Activated CD8-positive, alpha-beta T cell treated with anti-CD3 and anti-CD28 coated beads, Interleukin-2, amount 10 ng/mL, durations not matched to agents 7 days and 5 days (primary cell): ENCODE data around the gene PERP. TPM values are rescaled to one million over a fixed set of nuclear protein-coding genes. Genes with fewer than 3 reads are reported as not detected.

Source experiments
- ATAC-seq: fragments of 150-1000 bp; cut with Tn5 transposase; one replicate; pipeline ENCODE4 v1.10.0; 2021; ENCODE audit warnings: moderate library complexity
- CTCF ChIA-PET: fragments of 350-600 bp; sonication (Branson Sonifier 250); formaldehyde crosslinking; loops from one replicate; lab custom pipeline; 2021; ENCODE audit warnings: antibody characterized with exemption; lab: Charles Lee
- POLR2A ChIA-PET: fragments of 350-600 bp; sonication (Branson Sonifier 250); formaldehyde crosslinking; loops from one replicate; lab custom pipeline; 2021; ENCODE audit warnings: antibody characterized with exemption; lab: Charles Lee
- DNase-seq: peaks from one replicate; pipeline ENCODE4 v3.0.0-alpha.2; 2020
- H3K27ac Mint-ChIP-seq: one replicate; pipeline ENCODE4 v1.8.0; 2021; ENCODE audit warnings: mild to moderate bottlenecking, mixed read lengths
- H3K27me3 Mint-ChIP-seq: one replicate; pipeline ENCODE4 v1.8.0; 2021; ENCODE audit warnings: low read depth, mixed read lengths
- H3K36me3 Mint-ChIP-seq: one replicate; pipeline ENCODE4 v1.8.0; 2021; ENCODE audit warnings: low read depth, mixed read lengths
- H3K4me1 Mint-ChIP-seq: one replicate; pipeline ENCODE4 v1.8.0; 2021; ENCODE audit warnings: low read depth, mixed read lengths
- H3K4me3 Mint-ChIP-seq: one replicate; pipeline ENCODE4 v1.8.0; 2021; ENCODE audit warnings: mild to moderate bottlenecking, mixed read lengths
- H3K9me3 Mint-ChIP-seq: one replicate; pipeline ENCODE4 v1.8.0; 2022; ENCODE audit warnings: mixed read lengths; ENCODE audit not compliant: insufficient read depth
- total RNA-seq, 2 experiments: library from RNA; stranded (reverse); gene quantifications; one replicate each; pipeline ENCODE4 v1.2.3, GENCODE V29; 2021

Gene PERP
- total RNA-seq, 2 experiments from 2014 or later: 3.8 to 3.9 TPM

DNA sequence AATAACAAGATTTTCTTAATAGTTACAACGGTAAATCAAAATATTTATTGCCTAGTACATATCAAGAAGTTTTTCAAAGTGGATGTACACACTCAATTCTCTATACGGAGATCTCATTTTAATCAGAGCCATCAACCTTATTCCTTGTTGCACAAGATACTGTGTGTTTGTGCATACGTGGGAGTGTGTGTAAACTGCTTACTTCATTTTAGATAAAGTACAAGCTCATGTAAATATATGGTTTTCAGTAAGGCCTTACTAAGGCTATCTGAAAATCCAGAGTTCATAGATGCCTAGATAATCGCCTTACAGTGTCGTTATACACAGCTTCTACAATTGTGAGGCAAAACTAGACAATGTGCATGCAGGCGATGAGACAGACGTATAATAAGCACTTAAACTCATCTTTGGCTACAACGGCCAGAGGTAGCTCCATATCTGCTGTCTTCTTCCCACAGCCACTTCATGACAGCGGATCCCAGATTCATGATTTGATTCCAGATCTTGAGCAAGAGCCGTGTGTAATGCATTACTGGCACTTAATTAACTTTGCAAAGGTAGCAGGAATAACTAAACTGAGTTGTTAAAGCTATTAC is 2.5 kb downstream of the PERP start:
- H3K27ac Mint-ChIP-seq: no peak overlapping the region
- ChIA-PET CTCF (interaction anchor here (1.2 to 3.6 kb wide), 5 partner anchors 11 to 404 kb away, joined by 3 to 34 read pairs (median 22); no protein-coding TSS in a partner anchor), POLR2A (no interaction called here)
- H3K9me3 Mint-ChIP-seq: no peaks in the 10 kb centered on the region
- H3K4me3 Mint-ChIP-seq: no peak overlapping the region
- no peaks in the 10 kb centered on the region for H3K36me3 Mint-ChIP-seq
- ATAC-seq (no peak), DNase-seq (no peak)
- peaks cover 17% of the 10 kb centered on the region for H3K4me1 Mint-ChIP-seq
- H3K27me3 Mint-ChIP-seq: peaks cover 34% of the 10 kb centered on the region

DNA sequence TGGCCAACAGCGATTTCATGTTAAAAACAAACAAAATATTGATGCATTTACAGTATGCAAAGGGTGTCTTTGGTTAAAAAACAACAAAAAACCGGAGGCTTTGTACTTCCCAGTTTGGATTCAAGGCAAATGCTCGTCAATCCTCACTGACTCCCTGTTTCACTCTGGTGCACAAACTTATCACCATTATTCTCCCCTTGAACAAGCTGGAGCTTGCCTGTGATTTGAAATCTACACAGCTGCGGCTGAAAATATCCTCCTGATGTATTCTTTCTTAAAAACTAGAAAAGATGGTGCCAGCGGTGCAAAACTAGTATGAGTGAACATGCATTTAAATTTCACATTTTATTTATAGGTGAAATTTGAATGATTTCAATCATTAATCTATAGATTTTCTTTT is 3.3 kb downstream of the PERP start:
- Mint-ChIP-seq H3K4me3 (no peak overlapping the region), H3K4me1 (peaks cover 14% of the 10 kb centered on the region), H3K27me3 (peaks cover 30% of the 10 kb centered on the region), H3K36me3 (no peaks in the 10 kb centered on the region), H3K27ac (no peak overlapping the region), H3K9me3 (no peaks in the 10 kb centered on the region)
- ATAC-seq: no peak
- POLR2A ChIA-PET: no interaction called here
- DNase-seq: no peak
- CTCF ChIA-PET: interaction anchor here (1.2 to 3.6 kb wide), 5 partner anchors 12 to 405 kb away, joined by 3 to 34 read pairs (median 22); no protein-coding TSS in a partner anchor

- Mint-ChIP-seq H3K27ac (no peak overlapping the region), H3K4me3 (no peak overlapping the region), H3K4me1 (peaks cover 7% of the 10 kb centered on the region), H3K9me3 (no peaks in the 10 kb centered on the region), H3K27me3 (peaks cover 30% of the 10 kb centered on the region), H3K36me3 (no peaks in the 10 kb centered on the region)
- POLR2A ChIA-PET: no interaction called here
- no peak for ATAC-seq
- no peak for DNase-seq
- CTCF ChIA-PET: interaction anchor here (0.7 kb wide), 1 partner anchor 13 kb away, joined by 3 read pairs; no protein-coding TSS in a partner anchor
Measured at GRCh38 chr6:138101946-138102731, 5.1 kb downstream of the PERP start.

GRCh38 chr6:138099832-138100231 is 7.4 kb downstream of the PERP start:
- peaks cover 19% of the 10 kb centered on the region for H3K27me3 Mint-ChIP-seq
- H3K27ac Mint-ChIP-seq: no peak overlapping the region
- peaks cover 2% of the 10 kb centered on the region for H3K36me3 Mint-ChIP-seq
- H3K4me3 Mint-ChIP-seq: no peak overlapping the region
- ATAC-seq (no peak), DNase-seq (no peak)
- POLR2A ChIA-PET: no interaction called here
- H3K9me3 Mint-ChIP-seq: no peaks in the 10 kb centered on the region
- CTCF ChIA-PET: interaction anchor here (1.3 to 2.8 kb wide), 2 partner anchors 9 to 16 kb away, joined by 3 to 10 read pairs; no protein-coding TSS in a partner anchor
- H3K4me1 Mint-ChIP-seq: no peaks in the 10 kb centered on the region

DNA sequence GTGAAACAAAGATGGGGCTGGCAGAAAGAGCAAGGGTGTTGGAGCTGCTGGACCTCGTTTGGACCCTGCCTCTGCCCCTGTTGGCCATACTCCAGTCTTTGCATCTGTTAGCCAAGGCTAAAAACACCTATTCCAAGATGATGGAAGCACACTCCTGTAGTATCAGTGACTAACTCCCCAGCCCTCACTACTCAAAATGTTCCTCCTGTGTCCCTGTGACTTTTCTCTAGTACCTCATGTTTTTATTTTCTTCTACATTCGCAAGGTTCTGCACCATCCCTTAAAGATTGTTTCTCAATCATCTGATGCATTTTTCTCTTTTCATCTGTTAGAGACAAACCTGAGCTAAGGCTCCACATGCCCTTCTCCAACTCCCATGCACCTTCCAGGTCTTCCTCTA is 8.9 kb downstream of the PERP start:
- CTCF ChIA-PET: interaction anchor here (0.6 to 2.8 kb wide), 2 partner anchors 18 to 718 kb away, joined by 3 to 10 read pairs; no protein-coding TSS in a partner anchor

DNA sequence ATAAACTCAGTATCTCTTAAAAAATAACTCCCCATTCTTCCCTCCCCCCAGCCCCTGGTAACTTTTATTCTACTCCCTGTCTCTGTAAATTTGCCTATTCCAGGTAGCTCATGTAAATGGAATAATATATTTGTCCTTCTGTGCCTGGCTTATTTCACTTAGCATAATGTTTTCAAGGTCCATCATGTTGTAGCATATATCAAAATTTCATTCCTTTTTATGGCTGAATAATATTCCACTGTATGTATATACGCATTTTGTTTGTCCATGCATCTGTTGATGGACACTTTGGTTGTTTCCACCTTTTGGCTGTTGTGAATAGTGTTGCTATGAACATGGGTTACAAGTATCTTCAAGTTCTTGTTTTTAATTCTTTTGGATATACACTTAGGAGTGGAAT is 13.0 kb downstream of the PERP start:
- Mint-ChIP-seq H3K36me3 (peaks cover 2% of the 10 kb centered on the region), H3K27me3 (peaks cover 16% of the 10 kb centered on the region), H3K9me3 (no peaks in the 10 kb centered on the region), H3K4me1 (no peaks in the 10 kb centered on the region), H3K27ac (no peak overlapping the region), H3K4me3 (no peak overlapping the region)
- DNase-seq (no peak), ATAC-seq (no peak)
- ChIA-PET POLR2A (no interaction called here), CTCF (no interaction called here)

More for the DNA sequence above, 8.9 kb downstream of the PERP start:
- peaks cover 2% of the 10 kb centered on the region for H3K36me3 Mint-ChIP-seq
- H3K4me1 Mint-ChIP-seq: no peaks in the 10 kb centered on the region
- POLR2A ChIA-PET: no interaction called here
- no peak overlapping the region for H3K4me3 Mint-ChIP-seq
- H3K27me3 Mint-ChIP-seq: peaks cover 12% of the 10 kb centered on the region
- no peaks in the 10 kb centered on the region for H3K9me3 Mint-ChIP-seq
- no peak overlapping the region for H3K27ac Mint-ChIP-seq
- no peak for ATAC-seq
- DNase-seq: no peak

- ATAC-seq: no peak
- Mint-ChIP-seq H3K36me3 (peaks cover 2% of the 10 kb centered on the region), H3K9me3 (no peaks in the 10 kb centered on the region), H3K27ac (no peak overlapping the region), H3K4me1 (no peaks in the 10 kb centered on the region), H3K4me3 (no peak overlapping the region), H3K27me3 (peaks cover 16% of the 10 kb centered on the region)
- no peak for DNase-seq
- POLR2A ChIA-PET: no interaction called here
- CTCF ChIA-PET: no interaction called here
Measured at GRCh38 chr6:138093632-138094031, 13.6 kb downstream of the PERP start.

DNA sequence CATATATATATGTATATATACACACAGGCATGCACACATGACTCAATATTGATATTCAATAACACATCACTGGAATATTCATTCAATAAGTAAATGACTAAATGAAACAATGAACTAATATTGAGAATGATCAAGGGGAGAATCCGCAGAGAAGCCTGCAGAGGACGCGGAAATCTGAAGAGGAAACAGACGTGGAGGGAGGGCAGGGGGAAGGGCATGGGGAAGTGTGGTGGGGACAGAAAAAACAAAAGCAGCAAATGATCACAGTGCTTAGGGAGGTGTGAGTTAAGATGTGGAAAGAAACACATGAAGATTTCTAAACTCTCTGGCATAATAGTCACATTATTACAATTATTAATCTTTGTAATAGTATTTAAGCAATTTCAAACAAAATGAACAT is 14.5 kb downstream of the PERP start:
- DNase-seq: no peak
- H3K27me3 Mint-ChIP-seq: peaks cover 17% of the 10 kb centered on the region
- H3K9me3 Mint-ChIP-seq: no peaks in the 10 kb centered on the region
- H3K4me1 Mint-ChIP-seq: no peaks in the 10 kb centered on the region
- no peak overlapping the region for H3K4me3 Mint-ChIP-seq
- H3K27ac Mint-ChIP-seq: no peak overlapping the region
- ChIA-PET POLR2A (no interaction called here), CTCF (no interaction called here)
- H3K36me3 Mint-ChIP-seq: peaks cover 2% of the 10 kb centered on the region
- no peak for ATAC-seq

GRCh38 chr6:138089325-138089724 is 17.9 kb downstream of the PERP start:
- Mint-ChIP-seq H3K36me3 (no peaks in the 10 kb centered on the region), H3K4me3 (no peak overlapping the region), H3K9me3 (no peaks in the 10 kb centered on the region), H3K4me1 (no peaks in the 10 kb centered on the region), H3K27ac (no peak overlapping the region), H3K27me3 (peaks cover 29% of the 10 kb centered on the region)
- DNase-seq: no peak
- ChIA-PET CTCF (interaction anchor here (0.7 kb wide), 1 partner anchor 27 kb away, joined by 3 read pairs; no protein-coding TSS in a partner anchor), POLR2A (no interaction called here)
- no peak for ATAC-seq

DNA sequence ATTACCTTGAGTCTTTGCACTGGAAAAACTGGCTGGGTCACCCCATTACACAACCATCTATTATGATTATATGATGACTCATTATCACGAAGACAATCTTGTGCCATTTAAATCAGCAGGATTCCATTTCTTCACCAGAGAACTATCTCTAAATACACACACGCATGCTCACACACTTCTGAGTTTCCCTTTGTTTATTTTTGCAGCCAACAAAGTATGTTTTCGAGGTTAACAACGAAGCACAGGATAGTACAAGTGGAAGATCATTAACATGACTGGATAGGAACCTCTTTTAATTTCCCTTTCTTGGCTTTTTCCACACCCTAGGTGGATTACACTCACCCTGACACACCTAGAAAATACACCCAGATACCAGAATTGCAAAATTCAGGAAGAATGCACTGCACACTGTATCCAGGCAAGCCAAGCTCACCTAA is 18.9 kb downstream of the PERP start:
- H3K36me3 Mint-ChIP-seq: no peaks in the 10 kb centered on the region
- H3K4me1 Mint-ChIP-seq: no peaks in the 10 kb centered on the region
- DNase-seq: no peak
- no peaks in the 10 kb centered on the region for H3K9me3 Mint-ChIP-seq
- H3K27me3 Mint-ChIP-seq: peaks cover 35% of the 10 kb centered on the region
- ChIA-PET POLR2A (no interaction called here), CTCF (no interaction called here)
- H3K4me3 Mint-ChIP-seq: no peak overlapping the region
- ATAC-seq: no peak
- H3K27ac Mint-ChIP-seq: no peak overlapping the region

DNA sequence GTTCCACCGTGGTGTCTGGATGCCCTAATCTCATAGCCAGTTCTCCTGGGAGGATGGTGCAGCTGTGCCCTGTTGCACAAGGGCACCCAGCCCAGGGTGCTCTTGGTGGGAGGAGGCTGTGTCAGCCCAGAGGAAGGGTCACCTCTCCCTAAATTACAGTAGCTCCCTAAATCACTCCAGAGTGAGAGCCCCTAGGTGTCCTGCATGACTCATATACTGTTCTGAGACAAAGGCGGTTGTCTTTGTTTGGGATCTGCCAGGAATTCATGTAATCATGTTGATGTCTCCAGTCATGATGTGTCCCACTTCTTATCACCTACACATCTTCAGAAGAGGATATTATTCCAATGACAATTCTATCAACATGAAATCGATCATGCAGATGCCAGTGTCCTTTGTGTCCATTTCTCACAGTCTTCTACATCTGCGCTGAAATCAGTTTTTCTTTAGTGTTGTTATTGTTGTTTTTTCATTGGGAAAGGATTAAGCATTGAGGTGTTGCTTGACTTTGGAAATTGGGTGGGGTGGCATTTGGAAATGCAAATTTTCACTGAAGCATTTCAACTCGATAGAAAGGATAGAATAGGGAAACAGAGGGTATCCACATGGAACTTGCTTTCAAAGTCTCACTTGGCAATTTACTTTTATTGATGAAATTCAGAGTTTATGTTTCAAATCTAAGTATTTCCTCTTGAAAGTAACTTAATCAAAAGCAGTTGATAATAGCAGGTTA is 19.5 kb downstream of the PERP start:
- Mint-ChIP-seq H3K9me3 (no peaks in the 10 kb centered on the region), H3K36me3 (no peaks in the 10 kb centered on the region), H3K4me1 (no peaks in the 10 kb centered on the region), H3K27me3 (peaks cover 35% of the 10 kb centered on the region), H3K27ac (no peak overlapping the region), H3K4me3 (no peak overlapping the region)
- ChIA-PET CTCF (no interaction called here), POLR2A (no interaction called here)
- DNase-seq: no peak
- ATAC-seq: no peak
